HPDE6-E6E7 (cell line): ENCODE measurements around the gene SUPT3H.
"Not testable (repeated sequence)": the region's sequence is repeated elsewhere in the genome, so short reads cannot be mapped to it uniquely, and the experiment has no call there.

ENCODE experiments used
- DNase-seq: peaks from one replicate; pipeline ENCODE4 v3.0.0; 2011; ENCODE audit warnings: missing footprints; ENCODE audit errors: extremely low spot score

The SUPT3H gene

DNA sequence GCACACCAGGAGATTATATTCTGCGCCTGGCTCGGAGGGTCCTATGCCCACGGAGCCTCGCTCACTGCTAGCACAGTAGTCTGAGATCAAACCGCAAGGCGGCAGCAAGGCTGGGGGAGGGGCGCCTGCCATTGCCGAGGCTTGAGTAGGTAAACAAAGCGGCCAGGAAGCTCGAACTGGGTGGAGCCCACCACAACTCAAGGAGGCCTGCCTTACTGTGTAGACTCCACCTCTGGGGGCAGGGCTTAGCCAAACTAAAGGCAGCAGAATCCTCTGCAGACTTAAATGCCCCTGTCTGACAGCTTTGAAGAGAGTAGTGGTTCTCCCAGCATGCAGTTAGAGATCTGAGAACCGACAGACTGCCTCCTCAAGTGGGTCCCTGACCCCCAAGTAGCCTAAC lies 477.4 kb downstream of the SUPT3H start:
- not testable (repeated sequence) for DNase-seq

DNA sequence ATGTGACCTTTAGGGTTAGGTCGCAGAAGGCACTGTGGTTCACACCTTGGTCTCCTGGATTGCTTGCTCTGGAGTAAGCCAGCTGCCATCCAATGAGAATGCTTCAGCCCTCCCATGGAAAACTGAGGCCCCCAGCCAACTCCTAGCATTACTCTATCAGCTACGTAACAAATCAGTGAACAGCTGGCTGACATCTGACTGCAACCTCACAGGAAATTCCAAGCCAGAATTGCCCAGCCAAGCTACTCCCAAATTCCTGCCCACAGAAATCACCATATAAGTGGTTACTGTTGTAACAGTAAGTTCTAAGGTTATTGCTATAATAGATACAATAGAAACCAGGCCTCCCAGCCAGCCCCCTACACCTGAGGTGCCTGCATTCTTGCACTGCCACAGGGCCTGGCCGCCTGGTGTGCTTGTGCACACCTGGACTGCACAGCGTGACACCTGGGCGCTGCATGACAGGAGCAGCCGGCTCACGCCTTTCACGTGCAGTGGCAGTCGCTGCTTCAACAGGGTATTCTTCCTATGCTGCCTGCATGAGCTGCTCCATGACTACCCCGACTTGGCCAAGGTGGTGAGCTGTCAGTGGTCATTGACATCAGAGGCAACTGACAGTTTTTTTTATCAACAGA lies 479.3 kb downstream of the SUPT3H start:
- DNase-seq: no peak

DNA sequence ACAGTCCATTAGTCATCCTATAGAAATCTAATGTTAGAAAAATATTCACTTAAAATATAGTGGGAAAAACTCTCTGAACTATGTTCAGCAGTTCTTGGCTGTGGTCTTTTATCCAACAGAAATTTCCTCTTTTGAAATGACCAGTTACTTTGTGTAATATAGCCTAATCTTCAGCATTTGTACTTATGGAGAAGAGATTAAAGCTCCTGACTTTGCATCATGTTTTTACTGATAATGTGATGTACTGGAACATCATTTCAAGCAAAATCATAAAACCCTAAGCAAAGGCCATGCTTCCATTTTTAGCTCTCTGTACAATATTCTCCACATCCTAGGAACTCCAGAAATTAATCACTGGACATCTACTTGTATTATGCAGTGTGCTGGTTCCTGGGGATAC lies 480.4 kb downstream of the SUPT3H start:
- DNase-seq: no peak

GRCh38 chr6:44896701-44897100 lies 481.0 kb downstream of the SUPT3H start:
- DNase-seq: no peak

DNA sequence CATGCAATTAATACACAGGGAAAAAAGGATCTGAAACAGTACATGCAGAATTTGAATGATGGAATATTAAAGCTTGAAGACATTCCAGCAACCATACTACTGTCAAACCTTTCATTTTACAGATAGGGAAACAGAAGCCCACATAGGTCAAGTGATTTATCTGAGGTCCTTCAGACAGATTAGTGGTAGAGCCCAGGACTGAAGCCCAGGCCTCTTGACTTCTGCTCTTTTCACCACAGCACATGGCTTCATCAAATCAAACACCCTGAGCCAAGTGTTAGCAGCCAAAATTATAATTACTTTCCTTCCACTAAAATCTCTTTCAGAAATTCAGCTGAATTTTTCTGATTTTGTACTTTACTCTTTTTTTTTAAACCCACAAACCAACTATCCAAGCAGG lies 485.2 kb downstream of the SUPT3H start:
- no peak for DNase-seq

DNA sequence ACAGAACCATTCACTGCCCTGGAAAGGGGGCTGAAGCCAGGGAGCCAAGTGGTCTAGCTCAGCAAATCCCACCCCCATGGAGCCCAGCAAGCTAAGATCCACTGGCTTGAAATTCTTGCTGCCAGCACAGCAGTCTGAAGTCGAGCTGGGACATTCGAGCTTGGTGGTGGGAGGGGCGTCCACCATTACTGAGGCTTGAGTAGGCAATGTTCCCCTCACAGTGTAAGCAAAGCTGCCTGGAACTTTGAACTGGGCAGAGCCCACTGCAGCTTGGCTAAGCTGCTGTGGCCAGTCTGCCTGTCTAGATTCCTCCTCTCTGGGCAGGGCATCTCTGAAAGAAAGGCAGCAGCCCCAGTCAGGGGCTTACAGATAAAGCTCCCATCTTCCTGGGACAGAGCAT lies 498.7 kb downstream of the SUPT3H start:
- DNase-seq: not testable (repeated sequence)

GRCh38 chr6:44876638-44877037 lies 501.1 kb downstream of the SUPT3H start:
- DNase-seq: not testable (repeated sequence)

DNA sequence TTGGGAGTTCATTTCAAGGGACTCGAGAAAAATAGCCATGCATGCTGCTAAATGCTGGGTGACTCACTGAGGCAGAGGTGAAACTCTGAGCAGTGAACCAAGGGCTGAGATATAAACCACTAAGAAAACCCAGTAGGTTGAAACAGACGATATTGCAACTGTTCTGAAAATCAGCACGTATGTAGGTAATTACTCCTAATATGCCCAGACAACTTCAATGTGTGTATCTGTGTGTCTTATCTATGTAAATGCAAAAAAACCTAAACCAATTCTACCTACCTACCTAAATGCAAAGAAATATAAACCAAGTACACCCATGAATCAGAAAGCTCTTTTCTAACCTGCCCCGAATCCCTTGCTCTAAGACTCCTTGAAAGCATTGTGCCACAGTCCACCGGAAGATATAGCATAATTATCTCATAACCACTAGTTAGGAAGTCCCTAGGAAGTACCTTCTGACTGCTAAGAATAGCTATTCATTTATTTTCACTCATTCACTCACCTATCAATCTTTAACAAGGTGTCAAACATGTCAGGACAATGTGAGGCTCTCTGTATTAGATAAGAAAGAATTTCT lies 508.3 kb downstream of the SUPT3H start:
- no peak for DNase-seq

DNA sequence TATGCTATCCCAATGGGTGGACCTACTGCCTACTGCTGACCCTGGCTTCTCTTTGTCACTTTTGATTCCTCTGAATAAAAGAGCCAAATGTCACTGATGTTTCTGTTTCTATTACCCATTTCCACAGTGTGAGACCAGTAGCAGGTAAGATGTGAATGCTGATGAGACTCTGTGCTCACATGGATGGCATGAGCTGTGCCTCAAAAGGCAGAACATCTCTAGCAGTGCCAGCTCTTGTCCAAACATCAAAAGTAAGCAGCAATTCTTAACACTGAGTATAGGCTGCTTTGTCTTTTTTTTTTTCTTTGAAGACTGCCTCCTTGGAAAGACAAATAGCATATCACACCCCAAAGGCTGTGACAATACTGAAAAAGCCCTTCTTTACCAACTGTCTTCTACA lies 508.8 kb downstream of the SUPT3H start:
- no peak for DNase-seq

DNA sequence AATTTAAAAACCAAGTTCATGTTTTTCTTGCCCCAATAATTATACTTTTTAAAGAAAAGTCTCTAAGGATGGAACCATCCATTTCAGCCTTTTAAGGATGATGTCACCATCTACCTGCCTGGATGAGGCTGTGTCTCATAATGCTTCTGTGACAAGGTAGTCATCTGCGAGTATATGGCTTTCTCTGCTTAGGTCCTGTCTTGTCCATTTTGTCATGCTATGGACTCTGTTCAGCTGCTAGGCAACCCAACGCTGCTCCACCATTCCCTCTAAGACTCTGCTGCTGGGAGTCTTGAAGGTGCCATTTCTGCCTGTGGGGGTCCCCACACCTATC lies 509.4 kb downstream of the SUPT3H start:
- DNase-seq: no peak

- DNase-seq: no peak
These were observed 510.0 kb downstream of the SUPT3H start for GRCh38 chr6:44867571-44868334.

DNA sequence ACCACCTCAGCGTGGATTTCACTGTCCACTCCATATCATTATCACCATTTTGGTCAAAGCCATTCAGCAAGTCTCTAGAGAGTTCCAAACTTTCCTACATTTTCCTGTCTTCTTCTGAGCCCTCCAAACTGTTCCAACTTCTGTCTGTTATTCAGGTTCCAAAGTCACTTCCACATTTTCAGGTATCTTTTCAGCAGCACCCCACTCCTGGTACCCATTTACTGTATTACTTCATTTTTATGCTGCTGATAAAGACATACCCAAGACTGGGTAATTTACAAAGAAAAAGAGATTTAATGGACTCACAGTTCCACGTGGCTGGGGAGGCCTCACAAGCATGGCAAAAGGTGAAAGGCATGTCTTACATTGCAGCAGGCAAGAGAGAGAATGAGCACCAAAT lies 512.5 kb downstream of the SUPT3H start:
- not testable (repeated sequence) for DNase-seq

DNA sequence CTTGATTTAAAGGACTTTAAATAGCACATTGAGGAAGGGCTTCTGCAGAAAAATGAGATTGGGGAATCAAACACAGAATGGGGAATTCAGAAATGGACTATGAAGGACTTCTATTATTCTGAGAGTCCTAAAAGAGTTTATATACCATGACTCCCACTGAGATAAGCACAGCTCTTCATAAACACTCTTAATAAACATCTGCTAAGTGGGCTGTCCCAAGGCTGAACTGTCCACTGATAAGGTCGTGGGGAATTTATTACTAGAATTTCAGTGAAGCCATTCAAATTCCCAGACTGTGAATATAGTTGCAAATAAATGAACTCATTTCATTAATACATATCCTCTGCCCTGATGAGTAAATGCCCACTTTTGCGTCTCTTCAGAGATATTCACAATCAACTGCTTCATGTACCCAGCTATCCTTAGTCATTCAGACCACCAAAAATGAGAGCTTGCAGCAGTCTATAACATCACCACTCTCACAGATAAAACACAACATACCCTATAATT lies 517.8 kb downstream of the SUPT3H start:
- no peak for DNase-seq

DNA sequence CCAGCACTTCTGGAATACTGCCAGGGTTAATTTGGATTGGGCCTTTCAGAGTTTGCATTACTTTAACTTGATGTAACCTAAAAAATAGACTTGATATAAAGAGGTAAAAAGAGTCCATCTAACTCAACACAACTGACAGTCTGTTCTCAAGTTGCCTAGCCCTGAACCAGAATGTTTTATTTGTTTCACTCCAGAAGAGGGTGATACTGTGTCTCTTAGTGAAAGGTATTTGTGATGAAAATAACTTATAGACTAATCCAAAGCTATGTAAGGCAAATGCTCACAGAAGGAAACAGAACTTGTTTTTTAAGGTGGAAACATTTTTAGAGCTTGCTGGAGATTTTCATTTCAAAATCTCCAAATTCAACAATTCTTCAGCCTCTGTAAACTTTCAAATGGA lies 518.7 kb downstream of the SUPT3H start:
- no peak for DNase-seq

- no peak for DNase-seq
These were observed 521.3 kb downstream of the SUPT3H start for GRCh38 chr6:44856479-44856878.

DNA sequence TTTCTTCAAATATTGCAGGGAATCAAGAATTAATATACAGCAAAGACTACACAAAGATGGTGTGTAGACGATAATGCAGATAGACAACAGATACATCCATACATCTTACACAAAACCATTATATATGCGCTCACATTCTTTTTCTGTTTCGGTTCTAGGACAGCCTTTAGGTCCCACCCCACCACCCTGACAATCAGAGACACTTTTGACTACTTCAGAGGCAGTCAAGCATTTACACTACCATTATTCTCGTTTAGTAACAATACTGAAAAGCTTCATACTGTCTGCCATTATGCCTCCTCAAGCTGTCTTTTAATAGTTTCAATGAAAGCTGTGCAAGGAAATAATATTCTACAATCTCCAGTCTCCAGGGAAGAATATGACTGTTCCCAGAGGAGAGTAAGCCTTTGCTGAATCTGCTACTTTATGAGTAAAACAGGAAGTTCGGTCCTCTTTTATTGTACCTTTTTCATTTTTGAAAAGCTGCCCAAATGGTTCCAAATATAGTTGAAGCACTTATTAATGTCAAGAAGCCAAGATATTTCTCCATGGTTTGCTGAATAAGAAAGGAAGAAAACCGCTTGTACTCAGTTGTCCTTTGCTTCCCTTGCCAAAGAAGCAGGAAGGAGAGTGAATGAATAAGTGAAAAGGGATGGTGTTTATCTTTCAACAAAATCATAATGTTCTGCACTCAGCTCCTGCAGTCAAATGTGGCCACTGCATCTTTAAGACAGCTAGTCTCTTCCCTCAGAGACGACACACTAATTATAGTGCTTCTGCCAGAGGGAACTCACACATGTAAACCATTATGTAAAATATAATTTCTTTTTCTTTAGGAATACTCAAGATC lies 521.9 kb downstream of the SUPT3H start:
- no peak for DNase-seq

DNA sequence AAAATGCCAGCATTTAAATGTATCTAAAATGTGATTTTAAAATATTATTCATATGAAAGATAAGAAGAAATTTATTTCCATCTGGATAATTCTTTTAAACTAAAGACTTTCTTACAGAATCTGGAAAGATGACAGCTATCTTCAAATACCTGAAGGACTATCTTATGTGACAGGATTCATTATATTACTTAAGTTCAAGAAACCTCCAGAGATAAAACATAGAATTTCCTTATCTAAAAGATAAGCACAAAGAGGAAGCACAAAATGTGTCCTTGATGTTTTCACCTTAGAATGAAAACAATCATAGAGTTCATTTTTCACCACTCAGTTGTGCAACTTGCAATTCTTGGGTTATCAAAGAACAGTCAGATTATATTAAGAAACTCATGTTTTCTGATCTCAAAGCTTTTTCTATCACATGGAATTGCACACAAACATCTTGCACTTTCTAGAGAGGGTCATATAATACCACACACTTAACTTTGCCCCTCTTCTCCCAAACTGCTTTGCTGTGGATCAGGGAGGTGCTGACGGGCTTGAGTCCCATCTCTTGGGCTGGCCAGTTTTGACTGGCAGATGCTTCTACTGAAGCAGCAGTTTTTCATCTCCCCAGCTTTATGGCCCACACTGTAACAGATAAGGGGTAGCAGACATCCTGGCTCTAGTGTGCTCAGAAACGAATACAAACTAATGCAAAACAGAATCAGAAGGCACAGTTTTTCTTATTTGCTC lies 522.9 kb downstream of the SUPT3H start:
- no peak for DNase-seq

- no peak for DNase-seq
These were observed 526.6 kb downstream of the SUPT3H start for GRCh38 chr6:44851176-44851575.

DNA sequence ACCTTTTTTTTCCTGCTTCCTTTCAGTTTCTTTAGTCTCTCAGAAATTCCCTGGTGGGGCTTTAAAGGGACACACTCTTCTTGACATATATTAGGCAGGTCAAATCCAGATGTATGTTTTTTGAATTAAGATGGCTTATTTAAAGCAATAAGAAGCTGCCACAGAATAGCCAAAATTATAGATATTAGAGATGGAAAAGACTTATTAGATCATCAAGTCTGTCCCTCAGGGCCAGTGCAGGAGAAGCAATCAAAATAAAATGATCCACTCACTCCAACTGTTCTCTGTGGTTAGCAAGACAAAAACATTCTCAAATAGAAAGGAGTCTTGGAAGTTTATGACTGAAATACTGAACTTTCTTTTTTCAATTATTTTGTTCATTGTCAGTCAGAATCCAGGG lies 527.4 kb downstream of the SUPT3H start:
- no peak for DNase-seq

DNA sequence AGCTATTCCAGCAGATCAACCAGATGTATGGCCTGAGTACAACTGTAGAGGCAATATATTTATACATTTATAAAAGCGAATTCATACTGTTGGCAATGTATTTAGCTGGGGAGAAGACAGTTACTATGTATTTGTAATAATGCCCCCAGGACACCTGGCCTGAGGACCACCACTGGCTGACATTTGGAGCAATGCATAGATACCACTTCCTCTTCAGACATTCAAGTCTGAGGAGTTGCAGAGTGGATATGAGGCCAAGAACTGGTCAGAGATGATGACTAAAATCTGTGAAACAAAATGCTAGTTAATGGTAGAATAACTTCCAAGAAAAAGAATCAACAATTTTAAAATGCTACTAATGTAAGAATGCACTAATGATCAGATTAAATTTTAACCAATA lies 527.9 kb downstream of the SUPT3H start:
- DNase-seq: no peak

DNA sequence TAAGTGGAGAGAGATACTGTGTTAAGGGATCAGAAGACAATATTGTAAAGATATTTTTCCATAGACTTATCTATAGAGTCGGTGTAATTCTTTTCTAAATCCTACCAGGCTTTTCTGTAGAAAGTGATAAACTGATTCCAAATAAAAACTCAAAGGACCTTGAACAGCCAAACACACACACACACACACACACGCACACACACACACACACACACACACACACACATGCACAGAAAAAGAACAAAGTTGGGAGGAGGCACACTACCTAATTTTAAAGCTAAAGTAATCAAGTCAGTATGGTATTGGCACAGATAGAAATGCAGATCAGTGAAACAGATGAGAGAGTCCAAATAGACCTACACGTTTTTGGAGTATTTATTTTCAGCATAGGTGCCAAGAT lies 534.0 kb downstream of the SUPT3H start:
- DNase-seq: no peak

DNA sequence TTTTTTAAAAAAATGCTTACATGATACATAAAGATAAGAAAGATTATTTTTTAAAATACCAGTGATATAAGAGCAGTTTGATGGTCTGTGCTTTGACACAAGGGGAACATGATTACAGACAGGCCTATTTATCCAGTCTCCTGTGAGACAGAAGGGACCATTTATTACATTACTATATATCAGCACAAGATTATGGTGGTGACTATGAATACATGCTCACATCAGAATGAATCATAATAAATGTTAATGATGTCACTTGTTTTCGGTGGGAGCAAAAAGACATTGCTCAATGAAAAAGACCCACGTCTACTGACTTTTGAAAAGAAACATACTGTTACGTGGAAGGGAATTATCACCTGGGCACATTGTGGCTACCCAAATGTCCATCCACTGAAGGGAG lies 535.1 kb downstream of the SUPT3H start:
- no peak for DNase-seq
